Large intestine (tissue), 3 donors: Measurements from ENCODE around the gene GPC5. TPM values are rescaled to one million over a fixed set of nuclear protein-coding genes. Genes with fewer than 3 reads are reported as not detected.
"Not testable (repeated sequence)": the region's sequence is repeated elsewhere in the genome, so short reads cannot be mapped to it uniquely, and the experiment has no call there.

Experiments
- DNase-seq, 2 donors: peaks; one replicate each; pipeline versions ENCODE4 v3.0.0 to v3.0.0-alpha.2; 2013
- H3K27ac ChIP-seq: one replicate; pipeline ENCODE4 v1.5.1; 2013; ENCODE audit warnings: low read length
- H3K27me3 ChIP-seq: 2 replicates; pipeline ENCODE4 v1.6.1; 2013; ENCODE audit warnings: low read length; ENCODE audit not compliant: control insufficient read depth, insufficient read depth
- H3K36me3 ChIP-seq: 2 replicates; pipeline ENCODE4 v1.6.1; 2013; ENCODE audit warnings: low read length; ENCODE audit not compliant: control insufficient read depth, insufficient read depth
- H3K4me1 ChIP-seq: one replicate; pipeline ENCODE4 v1.6.1; 2013; ENCODE audit warnings: low read length; ENCODE audit not compliant: control insufficient read depth, insufficient read depth
- H3K4me3 ChIP-seq: one replicate; pipeline ENCODE4 v1.5.1; 2013; ENCODE audit warnings: low read length
- H3K9me3 ChIP-seq: one replicate; pipeline ENCODE4 v1.6.1; 2013; ENCODE audit warnings: mild to moderate bottlenecking, low read depth, low read length, moderate library complexity; ENCODE audit not compliant: control insufficient read depth
- WGBS: methylation state at CpG from one replicate; pipeline ENCODE4 v1.1.5; 2013; ENCODE audit warnings: low lambda C conversion rate; ENCODE audit not compliant: insufficient coverage; 5-methylcytosine and 5-hydroxymethylcytosine counted together
- polyA plus RNA-seq: library from polyadenylated mRNA; unstranded; fragments of 120-200 nt; gene quantifications from one replicate; pipeline ENCODE4 v1.2.1, GENCODE V29; 2013

The GPC5 gene
- polyA plus RNA-seq, 1 donor: 0.42 TPM

- no peaks in the 10 kb centered on the region for H3K27me3 ChIP-seq
- WGBS: no CpG with 5 or more reads among the region's 1 CpG
- no peaks in the 10 kb centered on the region for H3K36me3 ChIP-seq
- H3K4me1 ChIP-seq: no peaks in the 10 kb centered on the region
- DNase-seq: no peak
- no peaks in the 10 kb centered on the region for H3K9me3 ChIP-seq
- H3K27ac ChIP-seq: no peak overlapping the region
- H3K4me3 ChIP-seq: no peak overlapping the region
Measured at GRCh38 chr13:91792054-91792453, 393.6 kb downstream of the GPC5 start.

GRCh38 chr13:91797567-91797966 lies 399.1 kb downstream of the GPC5 start:
- no peaks in the 10 kb centered on the region for H3K9me3 ChIP-seq
- no peak overlapping the region for H3K27ac ChIP-seq
- no peaks in the 10 kb centered on the region for H3K36me3 ChIP-seq
- no peak overlapping the region for H3K4me3 ChIP-seq
- no peak for DNase-seq
- WGBS: 59% methylated on average over 4 of the region's 11 CpGs
- H3K4me1 ChIP-seq: no peaks in the 10 kb centered on the region
- no peaks in the 10 kb centered on the region for H3K27me3 ChIP-seq

GRCh38 chr13:91798338-91798737 lies 399.9 kb downstream of the GPC5 start:
- H3K36me3 ChIP-seq, H3K4me3 ChIP-seq, H3K4me1 ChIP-seq, H3K9me3 ChIP-seq, DNase-seq, H3K27me3 ChIP-seq, H3K27ac ChIP-seq: not testable (repeated sequence)
- WGBS: 100% methylated on average over 1 of the region's 3 CpGs

- no CpG with 5 or more reads among the region's 3 CpGs for WGBS
- not testable (repeated sequence) for H3K4me3 ChIP-seq, H3K4me1 ChIP-seq, H3K9me3 ChIP-seq, H3K27me3 ChIP-seq, H3K36me3 ChIP-seq, H3K27ac ChIP-seq, DNase-seq
Measured at GRCh38 chr13:91801772-91802171, 403.4 kb downstream of the GPC5 start.

GRCh38 chr13:91802957-91803356 lies 404.5 kb downstream of the GPC5 start:
- Histone ChIP-seq H3K27ac (no peak overlapping the region), H3K9me3 (no peaks in the 10 kb centered on the region), H3K36me3 (no peaks in the 10 kb centered on the region), H3K4me1 (no peaks in the 10 kb centered on the region), H3K4me3 (no peak overlapping the region), H3K27me3 (no peaks in the 10 kb centered on the region)
- no peak for DNase-seq

GRCh38 chr13:91804724-91805123 lies 406.3 kb downstream of the GPC5 start:
- Histone ChIP-seq H3K9me3 (no peaks in the 10 kb centered on the region), H3K27me3 (no peaks in the 10 kb centered on the region), H3K36me3 (no peaks in the 10 kb centered on the region), H3K4me1 (no peaks in the 10 kb centered on the region), H3K4me3 (no peak overlapping the region), H3K27ac (no peak overlapping the region)
- no CpG with 5 or more reads among the region's 1 CpG for WGBS
- DNase-seq: no peak

GRCh38 chr13:91805605-91806004 lies 407.2 kb downstream of the GPC5 start:
- Histone ChIP-seq H3K36me3 (no peaks in the 10 kb centered on the region), H3K9me3 (no peaks in the 10 kb centered on the region), H3K27ac (no peak overlapping the region), H3K4me1 (no peaks in the 10 kb centered on the region), H3K4me3 (no peak overlapping the region), H3K27me3 (no peaks in the 10 kb centered on the region)
- no peak for DNase-seq
- 100% methylated on average over 1 of the region's 1 CpG for WGBS

- 60% methylated on average over 1 of the region's 2 CpGs for WGBS
- no peaks in the 10 kb centered on the region for H3K9me3 ChIP-seq
- DNase-seq: no peak
- H3K27ac ChIP-seq: no peak overlapping the region
- H3K36me3 ChIP-seq: no peaks in the 10 kb centered on the region
- H3K4me1 ChIP-seq: no peaks in the 10 kb centered on the region
- H3K27me3 ChIP-seq: no peaks in the 10 kb centered on the region
- H3K4me3 ChIP-seq: no peak overlapping the region
Measured at GRCh38 chr13:91809161-91809560, 410.7 kb downstream of the GPC5 start.

GRCh38 chr13:91813253-91813652 lies 414.8 kb downstream of the GPC5 start:
- Histone ChIP-seq H3K9me3 (no peaks in the 10 kb centered on the region), H3K27ac (no peak overlapping the region), H3K4me3 (no peak overlapping the region), H3K4me1 (no peaks in the 10 kb centered on the region), H3K36me3 (no peaks in the 10 kb centered on the region), H3K27me3 (no peaks in the 10 kb centered on the region)
- DNase-seq: no peak
- 75% methylated on average over 1 of the region's 4 CpGs for WGBS

- Histone ChIP-seq H3K4me3 (no peak overlapping the region), H3K4me1 (no peaks in the 10 kb centered on the region), H3K27ac (no peak overlapping the region), H3K27me3 (no peaks in the 10 kb centered on the region), H3K36me3 (no peaks in the 10 kb centered on the region), H3K9me3 (no peaks in the 10 kb centered on the region)
- WGBS: 75% methylated on average over 3 of the region's 4 CpGs
- no peak for DNase-seq
Measured at GRCh38 chr13:91816263-91816807, 417.9 kb downstream of the GPC5 start.

- Histone ChIP-seq H3K36me3 (no peaks in the 10 kb centered on the region), H3K9me3 (no peaks in the 10 kb centered on the region), H3K27ac (no peak overlapping the region), H3K27me3 (no peaks in the 10 kb centered on the region), H3K4me1 (no peaks in the 10 kb centered on the region), H3K4me3 (no peak overlapping the region)
- DNase-seq: no peak
- WGBS: 53% methylated on average over 3 of the region's 5 CpGs
Measured at GRCh38 chr13:91817250-91817649, 418.8 kb downstream of the GPC5 start.
